ENCODE results near the gene SOX18.

DNA sequence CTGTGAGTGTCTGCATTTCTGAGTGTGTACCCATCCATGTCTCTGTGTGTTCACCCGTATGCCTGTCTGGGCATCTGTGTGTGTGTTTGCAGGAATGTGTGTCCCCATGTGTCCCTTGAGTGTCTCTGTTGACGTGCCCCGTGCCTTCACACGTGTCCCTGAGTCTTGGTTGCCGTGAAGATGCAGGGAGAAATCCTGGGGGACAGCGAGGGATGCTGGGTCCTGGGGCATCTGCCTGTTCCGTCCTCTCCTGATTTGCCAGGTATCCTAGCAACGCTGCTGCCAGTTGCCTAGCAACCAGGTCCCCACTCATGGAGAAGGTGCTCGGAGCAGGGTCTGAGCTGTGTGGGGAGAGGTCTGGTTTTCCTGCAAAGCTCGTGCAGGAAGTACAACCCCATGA, 40.7 kb upstream of the SOX18 start:
- TF ChIP-seq, protein P1, sequence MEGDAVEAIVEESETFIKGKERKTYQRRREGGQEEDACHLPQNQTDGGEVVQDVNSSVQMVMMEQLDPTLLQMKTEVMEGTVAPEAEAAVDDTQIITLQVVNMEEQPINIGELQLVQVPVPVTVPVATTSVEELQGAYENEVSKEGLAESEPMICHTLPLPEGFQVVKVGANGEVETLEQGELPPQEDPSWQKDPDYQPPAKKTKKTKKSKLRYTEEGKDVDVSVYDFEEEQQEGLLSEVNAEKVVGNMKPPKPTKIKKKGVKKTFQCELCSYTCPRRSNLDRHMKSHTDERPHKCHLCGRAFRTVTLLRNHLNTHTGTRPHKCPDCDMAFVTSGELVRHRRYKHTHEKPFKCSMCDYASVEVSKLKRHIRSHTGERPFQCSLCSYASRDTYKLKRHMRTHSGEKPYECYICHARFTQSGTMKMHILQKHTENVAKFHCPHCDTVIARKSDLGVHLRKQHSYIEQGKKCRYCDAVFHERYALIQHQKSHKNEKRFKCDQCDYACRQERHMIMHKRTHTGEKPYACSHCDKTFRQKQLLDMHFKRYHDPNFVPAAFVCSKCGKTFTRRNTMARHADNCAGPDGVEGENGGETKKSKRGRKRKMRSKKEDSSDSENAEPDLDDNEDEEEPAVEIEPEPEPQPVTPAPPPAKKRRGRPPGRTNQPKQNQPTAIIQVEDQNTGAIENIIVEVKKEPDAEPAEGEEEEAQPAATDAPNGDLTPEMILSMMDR (IDR thresholded peaks at IDR 0.05) = no peak
- TF ChIP-seq POLR2A (IDR thresholded peaks at IDR 0.05) = no peak

All from lower leg skin (tissue), 3 donors.